ENCODE results near the gene FAM110D.

Gene FAM110D

GRCh38 chr1:26164036-26164860 lies 5.4 kb downstream of the FAM110D start:
- DNase-seq = no peak

- no peak for DNase-seq
These were observed 6.3 kb downstream of the FAM110D start for GRCh38 chr1:26164861-26165842.

GRCh38 chr1:26166719-26167281 lies 7.9 kb downstream of the FAM110D start:
- DNase-seq = no peak

- DNase-seq = no peak
These were observed 9.7 kb downstream of the FAM110D start, which contains the start of gene C1orf232 for GRCh38 chr1:26168410-26169197. C1orf232 (minus strand) TSS chr1:26168963; CDS start chr1:26168499, 464 bp downstream.

- DNase-seq = no peak
These were observed 10.3 kb downstream of the FAM110D start for GRCh38 chr1:26169198-26169554.

- peak; percentile 87 for DNase-seq
These were observed 11.0 kb downstream of the FAM110D start, which contains the start of gene ZNF593 for GRCh38 chr1:26169669-26170471. ZNF593 (plus strand) TSS chr1:26169908; CDS start chr1:26169984, 76 bp downstream.

- DNase-seq = no peak
These were observed 11.6 kb downstream of the FAM110D start for GRCh38 chr1:26170472-26170821.

GRCh38 chr1:26171084-26172072 lies 12.5 kb downstream of the FAM110D start, which contains the start of gene ZNF593OS:
ZNF593OS (minus strand) TSS chr1:26171832; CDS start chr1:26171661, 171 bp downstream.
- DNase-seq = no peak

GRCh38 chr1:26175346-26175745 lies 16.5 kb downstream of the FAM110D start:
- DNase-seq = no peak

GRCh38 chr1:26177182-26177684 lies 18.4 kb downstream of the FAM110D start, which contains the start of gene CNKSR1:
CNKSR1 (plus strand) TSS chr1:26177491; CDS start chr1:26177548, 57 bp downstream.
- no peak for DNase-seq

GRCh38 chr1:26180010-26180506 lies 21.2 kb downstream of the FAM110D start:
- DNase-seq = no peak

- DNase-seq = no peak
These were observed 22.9 kb downstream of the FAM110D start for GRCh38 chr1:26181586-26182382.

- no peak for DNase-seq
These were observed 23.5 kb downstream of the FAM110D start for GRCh38 chr1:26182383-26182696.

- DNase-seq = no peak
These were observed 25.2 kb downstream of the FAM110D start for GRCh38 chr1:26184086-26184485.

GRCh38 chr1:26184883-26185282 lies 26.0 kb downstream of the FAM110D start:
- DNase-seq = no peak

- no peak for DNase-seq
These were observed 29.0 kb downstream of the FAM110D start for GRCh38 chr1:26187882-26188281.

- DNase-seq = no peak
These were observed 29.6 kb downstream of the FAM110D start for GRCh38 chr1:26188477-26188876.

GRCh38 chr1:26189331-26189730 lies 30.5 kb downstream of the FAM110D start:
- no peak for DNase-seq

- no peak for DNase-seq
These were observed 30.9 kb downstream of the FAM110D start for GRCh38 chr1:26189751-26190275.

Measured in T1000 (cell line).